HTR-8/SVneo (cell line): ENCODE data around the gene FLYWCH2.

Experiments used
- DNase-seq: peaks from one replicate; pipeline ENCODE4 v3.0.0; 2011; ENCODE audit warnings: low spot score, mixed read lengths; ENCODE audit not compliant: insufficient read length
- FAIRE-seq: peaks from 2 replicates; lab custom pipeline; 2011; peaks lifted over from hg19 to GRCh38; lab: Jason Lieb, UNC

FLYWCH2 gene

GRCh38 chr16:2882650-2883457 is at the start of gene FLYWCH2:
TSS of gene FLYWCH2 (plus strand) at chr16:2883215. CDS start at chr16:2896450, 13,235 bp downstream.
- peak; percentile 99 for FAIRE-seq

GRCh38 chr16:2833776-2834175 is 49.2 kb upstream of the FLYWCH2 start:
- DNase-seq (no peak), FAIRE-seq (no peak)

More at GRCh38 chr16:2882650-2883457, at the start of gene FLYWCH2:
- peak; percentile 97 for DNase-seq

GRCh38 chr16:2834968-2835367 is 48.0 kb upstream of the FLYWCH2 start:
- DNase-seq (no peak), FAIRE-seq (peak; percentile 80)

GRCh38 chr16:2835638-2836493 is 47.1 kb upstream of the FLYWCH2 start:
- DNase-seq, result peak; percentile 92
- peak; percentile 98 for FAIRE-seq

GRCh38 chr16:2836646-2837508 is 46.1 kb upstream of the FLYWCH2 start:
- no peak for DNase-seq

GRCh38 chr16:2838928-2839327 is 44.1 kb upstream of the FLYWCH2 start:
- peak; percentile 94 for FAIRE-seq
- DNase-seq, result peak; percentile 91

More at GRCh38 chr16:2836646-2837508, 46.1 kb upstream of the FLYWCH2 start:
- no peak for FAIRE-seq

- DNase-seq, result no peak
- no peak for FAIRE-seq
Observed at GRCh38 chr16:2839650-2840450, 43.2 kb upstream of the FLYWCH2 start.

- no peak for FAIRE-seq
- DNase-seq, result no peak
Observed at GRCh38 chr16:2840914-2841313, 42.1 kb upstream of the FLYWCH2 start.

GRCh38 chr16:2841606-2842339 is 41.2 kb upstream of the FLYWCH2 start:
- DNase-seq, result no peak
- FAIRE-seq, result no peak

GRCh38 chr16:2842340-2843000 is 40.5 kb upstream of the FLYWCH2 start:
- DNase-seq, result no peak
- no peak for FAIRE-seq

GRCh38 chr16:2843526-2843925 is 39.5 kb upstream of the FLYWCH2 start:
- FAIRE-seq (no peak), DNase-seq (no peak)

- DNase-seq (no peak), FAIRE-seq (no peak)
Observed at GRCh38 chr16:2845116-2845515, 37.9 kb upstream of the FLYWCH2 start.

- DNase-seq (peak; percentile 22), FAIRE-seq (peak; percentile 4)
Observed at GRCh38 chr16:2846511-2847310, 36.3 kb upstream of the FLYWCH2 start.

- FAIRE-seq (no peak), DNase-seq (no peak)
Observed at GRCh38 chr16:2848933-2849725, 33.9 kb upstream of the FLYWCH2 start.

GRCh38 chr16:2852003-2852730 is 30.8 kb upstream of the FLYWCH2 start:
- no peak for DNase-seq
- FAIRE-seq, result no peak
